Kidney tubule cell (primary cell): ENCODE data around the gene SEC14L1.

Experiments
- DNase-seq: peaks from one replicate; pipeline ENCODE4 v3.0.0-alpha.2; 2018; ENCODE audit warnings: low spot score

SEC14L1 gene

DNA sequence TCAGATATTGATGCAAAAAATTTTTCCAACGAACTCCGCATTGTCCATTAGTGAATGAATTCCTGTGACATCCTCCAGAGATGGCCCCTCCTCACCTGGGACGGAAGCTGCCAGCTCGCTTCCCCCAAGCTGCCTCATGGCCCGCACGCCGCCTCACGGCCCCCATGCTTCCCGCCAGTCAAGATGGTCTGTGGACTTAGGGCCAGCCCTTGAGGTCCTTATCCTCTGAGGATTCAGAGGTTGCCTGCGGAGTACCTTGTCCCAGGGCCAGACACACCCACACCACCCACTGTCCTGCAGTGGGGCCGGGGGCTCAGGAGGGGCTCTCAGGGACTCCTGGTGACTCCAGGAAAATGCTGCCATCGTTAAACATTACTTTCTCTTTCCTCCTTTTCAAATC lies 73.6 kb downstream of the SEC14L1 start:
- no peak for DNase-seq

DNA sequence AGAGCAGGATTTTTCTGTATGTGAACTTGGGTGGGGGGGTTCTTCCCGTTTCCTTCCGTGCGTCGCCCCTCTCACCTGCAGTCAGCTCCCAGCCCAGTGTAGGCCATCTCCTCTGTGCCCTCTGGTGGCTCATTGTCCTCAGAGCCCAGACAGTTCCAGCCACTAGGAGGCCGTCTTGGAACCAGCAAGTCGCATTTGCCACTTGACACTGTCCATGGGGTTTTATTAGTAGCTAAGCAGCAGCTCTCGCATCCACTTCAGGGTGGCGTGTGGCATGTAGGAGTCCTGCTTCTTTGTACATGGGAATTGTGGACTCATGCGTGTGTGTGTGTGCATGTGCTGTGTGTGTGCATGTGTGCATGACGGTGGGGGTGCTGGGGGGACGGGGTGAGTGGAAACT lies 74.0 kb downstream of the SEC14L1 start:
- DNase-seq: peak; percentile 41

DNA sequence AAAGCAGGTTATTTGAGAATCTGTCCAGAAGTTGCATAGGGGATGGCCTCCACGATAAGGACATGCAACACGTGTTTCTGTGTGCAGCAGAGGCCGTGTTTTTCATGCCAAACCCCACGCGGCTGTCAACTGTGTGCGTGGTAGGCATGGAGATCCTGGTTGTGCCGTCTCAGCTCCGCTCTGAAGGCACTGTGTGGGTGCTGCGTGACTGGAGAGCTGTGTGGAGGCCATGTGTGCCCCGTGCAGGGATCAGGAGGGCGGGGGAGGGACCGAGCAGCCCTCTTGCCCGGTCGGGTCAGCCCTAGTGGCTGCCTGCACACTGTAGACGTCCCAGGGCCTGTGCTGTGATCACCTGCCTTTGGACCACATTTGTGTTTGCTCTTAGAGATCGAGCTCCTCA lies 74.5 kb downstream of the SEC14L1 start:
- no peak for DNase-seq

DNA sequence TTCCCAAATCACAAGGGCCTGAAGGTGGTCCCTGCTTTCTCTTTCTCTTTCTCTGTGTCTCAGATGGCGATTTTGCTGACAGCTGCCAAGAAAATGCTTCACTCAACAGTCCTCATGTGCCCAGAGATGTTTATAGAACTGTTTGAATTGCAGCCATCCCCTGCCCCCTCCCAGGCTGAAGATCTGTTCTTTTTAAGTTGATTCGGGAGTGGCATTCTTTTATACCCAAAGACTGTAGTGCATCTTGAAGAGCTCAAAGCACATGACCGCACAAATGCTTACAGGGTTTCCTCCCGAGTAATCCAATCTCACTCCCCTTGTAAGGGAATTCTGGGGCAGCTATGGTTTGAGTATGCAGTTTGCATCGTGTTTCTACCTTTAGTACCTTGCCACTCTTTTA lies 75.7 kb downstream of the SEC14L1 start:
- DNase-seq: no peak

DNA sequence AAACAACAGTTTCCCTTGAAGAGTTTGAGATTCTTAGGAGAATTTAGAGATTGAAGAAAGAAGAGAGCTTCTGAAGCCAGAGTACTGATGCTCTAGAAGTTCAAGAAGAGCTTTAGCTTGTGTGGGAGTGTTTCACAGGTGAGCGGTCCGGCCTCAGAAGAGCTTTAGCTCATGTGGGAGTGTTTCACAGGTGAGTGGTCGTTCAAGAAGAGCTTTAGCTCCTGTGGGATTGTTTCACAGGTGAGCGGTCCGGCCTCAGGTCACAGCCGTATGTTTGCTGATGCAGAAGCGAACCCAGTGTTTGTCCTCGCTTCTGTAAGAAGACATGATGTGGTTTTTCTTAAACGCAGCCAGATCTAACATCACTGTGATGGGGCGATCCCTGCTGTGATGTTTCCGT lies 76.4 kb downstream of the SEC14L1 start:
- DNase-seq: no peak

DNA sequence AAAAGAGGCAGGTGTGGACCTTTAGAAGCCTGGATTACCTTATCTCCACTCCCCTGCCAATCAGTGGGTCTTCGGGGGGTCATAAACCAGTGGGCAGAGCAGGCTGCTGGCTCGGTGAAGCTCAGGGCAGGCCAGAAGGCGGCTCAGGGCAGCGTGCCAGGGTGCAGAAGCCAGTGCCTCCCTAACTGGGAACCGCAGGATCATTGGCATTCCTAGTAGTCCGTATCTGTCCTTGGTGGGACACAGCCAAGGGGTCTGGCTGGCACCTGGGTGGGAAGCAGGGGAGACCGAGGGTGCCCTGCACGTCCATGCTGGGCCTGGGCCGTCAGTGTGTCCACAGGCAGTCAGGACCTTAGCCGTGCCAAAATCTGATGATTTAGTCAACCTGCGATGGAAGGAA lies 76.8 kb downstream of the SEC14L1 start:
- no peak for DNase-seq

DNA sequence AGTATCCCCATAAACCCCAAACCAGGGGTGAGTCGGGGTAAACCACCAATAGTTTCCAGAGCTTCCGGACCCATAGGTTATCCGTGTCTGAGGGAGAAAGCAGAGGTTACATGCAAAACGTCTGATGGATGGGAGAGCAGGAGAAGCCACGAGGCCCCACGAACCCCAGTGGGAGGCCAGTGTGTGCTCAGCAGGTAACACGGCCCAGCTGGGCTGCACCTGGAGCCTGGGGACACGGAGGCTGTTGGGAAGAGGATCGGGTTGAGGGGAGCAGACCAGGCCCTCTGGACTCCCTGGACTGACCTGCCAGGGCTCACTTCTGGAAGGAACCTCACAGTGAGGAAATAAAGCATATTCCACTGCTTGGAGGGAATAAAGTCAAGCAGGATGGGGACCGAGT lies 78.1 kb downstream of the SEC14L1 start:
- no peak for DNase-seq

DNA sequence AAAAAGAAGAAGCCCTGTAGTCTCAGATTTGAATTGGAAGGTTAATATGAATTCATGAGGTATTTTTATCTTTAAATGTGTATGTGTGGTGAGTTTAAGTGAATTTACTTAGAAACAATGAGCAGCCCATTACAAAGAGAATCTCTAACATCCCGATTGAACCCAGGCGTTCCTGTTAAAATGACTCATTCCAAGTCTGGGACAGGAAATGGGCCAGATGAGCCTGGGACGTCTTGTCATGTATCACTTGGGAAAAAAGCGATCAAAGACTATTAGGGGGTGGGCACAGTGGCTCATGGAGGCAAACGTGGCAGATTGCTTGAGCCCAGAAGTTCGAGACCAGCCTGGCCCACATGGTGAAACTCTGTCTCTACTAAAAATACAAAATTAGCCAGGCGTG lies 81.6 kb downstream of the SEC14L1 start:
- DNase-seq: no peak

DNA sequence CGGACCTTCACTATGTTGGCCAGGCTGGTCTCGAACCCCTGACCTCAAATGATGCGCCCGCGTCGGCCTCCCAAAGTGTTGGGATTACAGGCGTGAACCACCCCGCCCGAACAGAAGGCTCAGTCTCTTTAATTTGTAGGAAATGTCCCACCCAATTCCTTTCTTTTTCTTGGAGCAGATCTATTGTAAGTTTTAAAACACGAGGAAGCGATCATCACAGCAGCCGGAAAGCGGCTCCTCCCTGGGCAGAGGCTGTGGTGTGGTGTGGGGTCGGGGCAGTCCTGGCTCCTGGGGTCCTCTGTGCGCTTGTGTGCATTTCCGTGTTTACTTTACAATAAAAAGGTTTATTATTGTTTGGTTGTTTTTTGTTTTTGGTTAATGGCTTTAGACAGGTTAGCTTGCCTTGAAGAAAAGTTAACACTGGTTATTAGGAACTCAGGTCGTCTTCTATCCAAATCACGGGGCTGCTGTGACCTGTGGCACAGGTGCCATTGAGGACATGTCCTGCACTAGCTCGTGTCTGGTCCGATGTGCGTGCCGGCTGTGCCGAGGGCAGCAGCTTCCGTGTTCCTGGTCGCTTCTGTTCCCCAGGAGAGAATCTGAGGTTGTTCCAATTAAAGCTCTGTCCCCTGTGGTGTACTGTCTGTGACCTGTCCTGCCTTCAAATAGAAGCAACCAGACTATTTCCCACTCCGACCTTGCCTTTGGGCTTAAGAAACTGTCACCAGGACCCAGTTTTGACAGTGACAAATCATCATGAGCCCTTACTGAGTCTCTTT lies 83.1 kb downstream of the SEC14L1 start:
- no peak for DNase-seq

DNA sequence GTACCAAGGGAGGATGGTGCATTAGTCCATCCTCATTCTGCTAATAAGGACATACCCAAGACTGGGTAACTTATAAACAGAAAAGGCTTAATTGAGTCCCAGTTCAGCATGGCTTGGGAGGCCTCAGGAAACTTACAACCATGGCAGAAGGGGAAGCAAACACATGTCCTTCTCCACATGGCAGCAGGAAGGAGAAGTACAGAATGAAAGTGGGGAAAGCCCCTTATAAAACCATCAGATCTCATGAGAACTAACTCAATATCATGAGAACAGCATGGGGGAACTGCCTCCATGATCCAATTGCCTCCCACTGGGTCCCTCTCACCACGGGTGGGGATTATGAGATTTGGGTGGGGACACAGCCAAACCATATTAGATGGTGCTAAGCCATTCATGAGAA lies 84.5 kb downstream of the SEC14L1 start:
- no peak for DNase-seq

DNA sequence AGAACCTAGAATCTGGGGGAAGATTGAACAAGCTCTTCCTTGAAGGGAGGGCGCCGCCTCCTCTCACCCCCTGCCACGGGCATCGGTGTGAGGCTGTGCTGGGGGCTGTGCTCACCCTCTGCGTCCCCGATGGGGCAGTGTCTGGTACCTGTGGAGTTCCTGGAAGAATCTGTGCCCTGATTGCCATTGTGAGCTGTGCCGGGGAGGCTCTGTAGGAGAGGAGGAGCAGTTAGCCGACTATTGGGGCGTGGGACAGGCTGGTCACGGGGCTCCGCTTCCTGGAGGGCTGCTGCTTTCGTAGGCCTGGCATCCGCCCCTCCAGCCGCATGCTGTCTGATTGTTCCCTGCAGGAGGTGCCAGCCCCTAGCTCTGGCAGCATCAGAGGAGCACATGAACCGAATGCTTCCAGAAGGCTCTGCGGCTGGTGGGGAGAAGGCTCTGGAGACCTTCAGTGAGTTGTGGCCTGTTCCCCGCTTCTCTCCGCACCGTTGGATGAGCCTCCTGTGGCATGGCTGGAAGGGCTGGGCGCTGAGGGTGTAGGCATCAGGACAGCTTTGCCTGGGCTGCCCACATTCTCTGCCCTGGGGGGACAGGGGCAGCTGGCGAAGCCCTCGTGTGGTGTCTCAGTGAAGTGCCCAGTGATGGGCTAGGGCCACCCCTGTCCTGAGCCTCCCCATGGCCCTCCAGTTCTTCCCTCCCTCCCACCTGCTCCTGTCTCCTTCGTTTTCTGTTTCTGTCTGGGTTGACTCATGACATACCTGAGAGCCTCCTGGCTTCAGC lies 86.9 kb downstream of the SEC14L1 start:
- DNase-seq: no peak

DNA sequence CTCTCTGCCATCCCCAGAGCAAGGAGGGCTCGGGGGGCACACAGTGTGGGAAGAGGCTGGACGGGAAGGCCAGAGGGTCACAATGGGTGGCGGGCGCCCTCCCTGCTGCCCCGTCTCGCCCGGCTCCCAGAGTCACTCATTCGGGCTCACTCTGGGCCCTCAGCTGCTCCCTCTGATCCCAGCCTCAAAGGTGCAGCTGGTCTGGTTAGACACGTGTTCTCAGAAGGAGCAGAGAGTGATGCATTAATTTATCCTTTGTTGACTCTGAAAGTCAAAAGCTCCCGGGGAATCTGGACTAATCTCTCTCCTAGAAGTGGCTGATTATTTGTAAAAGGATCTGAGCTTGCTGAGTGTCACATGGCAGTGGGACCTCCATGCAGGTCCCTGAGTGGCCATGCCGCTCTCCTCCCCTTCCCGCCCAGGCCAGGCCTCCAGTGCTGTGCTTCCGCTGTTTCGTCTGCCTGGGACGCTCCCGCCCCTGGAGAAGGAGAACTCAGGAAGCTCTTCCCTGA lies 87.5 kb downstream of the SEC14L1 start:
- DNase-seq: no peak

DNA sequence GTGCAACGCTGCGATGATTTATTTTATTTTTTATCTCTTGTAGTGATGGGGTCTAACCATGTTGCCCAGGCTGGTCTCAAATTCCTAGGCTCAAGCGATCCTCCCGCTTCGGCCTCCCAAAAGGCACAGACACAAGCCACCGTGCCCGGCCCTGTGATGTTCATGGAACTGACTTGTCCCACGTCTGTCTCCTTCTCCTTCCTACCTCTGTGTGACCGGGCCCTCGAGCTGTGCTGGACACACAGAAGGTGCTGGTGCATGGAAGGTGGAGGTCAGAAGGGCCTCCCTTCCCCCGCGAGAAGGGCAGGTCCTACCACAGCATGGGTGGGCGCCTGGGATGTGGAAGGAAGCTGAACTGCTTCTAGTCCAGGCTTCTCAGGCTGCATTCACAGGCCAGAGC lies 88.0 kb downstream of the SEC14L1 start:
- DNase-seq: no peak

DNA sequence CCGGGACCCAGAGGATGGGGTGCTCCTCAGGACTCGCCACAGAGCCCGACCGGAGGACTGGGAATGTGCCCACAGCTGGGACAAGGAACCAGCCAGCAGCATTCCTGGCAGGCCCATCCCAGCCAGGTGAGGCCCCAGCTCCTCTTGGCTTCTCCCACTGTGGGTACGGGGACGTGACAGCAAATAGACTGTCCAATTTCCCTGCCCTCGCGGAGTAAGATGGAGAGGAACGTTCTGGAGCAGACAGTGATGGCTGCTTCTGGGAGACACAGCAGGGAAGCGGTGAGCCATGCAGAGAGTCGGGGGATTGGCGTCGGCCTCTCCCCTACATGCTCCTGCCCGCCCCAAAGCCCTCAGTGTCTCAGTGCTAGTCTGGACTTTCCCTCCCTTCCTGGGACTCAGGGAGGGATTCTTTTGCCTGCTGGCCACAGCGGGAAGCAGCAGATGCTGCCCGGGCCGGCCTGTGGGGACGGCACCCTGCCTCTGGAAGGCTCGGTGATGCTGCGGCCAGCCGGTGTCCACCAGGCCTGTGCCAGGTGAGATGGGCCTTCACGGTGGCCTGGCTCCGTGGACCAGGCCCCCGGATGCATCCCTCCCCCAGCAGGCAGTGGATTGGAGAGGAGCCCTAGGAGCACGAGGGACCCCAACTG lies 89.1 kb downstream of the SEC14L1 start:
- no peak for DNase-seq

DNA sequence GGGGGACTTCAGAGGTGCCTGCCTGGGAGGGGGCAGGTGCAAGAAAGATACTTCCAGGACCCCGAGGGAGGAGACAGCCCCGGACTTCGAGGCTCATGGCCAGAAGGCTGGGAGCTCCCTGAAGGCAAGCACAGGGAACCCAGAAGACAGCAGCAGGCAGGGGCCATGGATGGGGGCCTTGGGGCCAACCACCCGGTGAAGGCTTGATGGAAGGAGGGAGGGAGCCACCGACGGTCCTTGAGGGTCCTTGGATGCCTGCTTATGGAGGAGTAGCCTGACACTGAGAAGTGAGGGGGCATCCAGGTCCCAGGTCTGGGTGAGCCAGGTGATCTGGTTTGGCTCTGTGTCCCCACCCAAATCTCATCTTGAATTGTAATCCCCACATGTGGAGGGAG lies 89.7 kb downstream of the SEC14L1 start:
- DNase-seq: no peak

DNA sequence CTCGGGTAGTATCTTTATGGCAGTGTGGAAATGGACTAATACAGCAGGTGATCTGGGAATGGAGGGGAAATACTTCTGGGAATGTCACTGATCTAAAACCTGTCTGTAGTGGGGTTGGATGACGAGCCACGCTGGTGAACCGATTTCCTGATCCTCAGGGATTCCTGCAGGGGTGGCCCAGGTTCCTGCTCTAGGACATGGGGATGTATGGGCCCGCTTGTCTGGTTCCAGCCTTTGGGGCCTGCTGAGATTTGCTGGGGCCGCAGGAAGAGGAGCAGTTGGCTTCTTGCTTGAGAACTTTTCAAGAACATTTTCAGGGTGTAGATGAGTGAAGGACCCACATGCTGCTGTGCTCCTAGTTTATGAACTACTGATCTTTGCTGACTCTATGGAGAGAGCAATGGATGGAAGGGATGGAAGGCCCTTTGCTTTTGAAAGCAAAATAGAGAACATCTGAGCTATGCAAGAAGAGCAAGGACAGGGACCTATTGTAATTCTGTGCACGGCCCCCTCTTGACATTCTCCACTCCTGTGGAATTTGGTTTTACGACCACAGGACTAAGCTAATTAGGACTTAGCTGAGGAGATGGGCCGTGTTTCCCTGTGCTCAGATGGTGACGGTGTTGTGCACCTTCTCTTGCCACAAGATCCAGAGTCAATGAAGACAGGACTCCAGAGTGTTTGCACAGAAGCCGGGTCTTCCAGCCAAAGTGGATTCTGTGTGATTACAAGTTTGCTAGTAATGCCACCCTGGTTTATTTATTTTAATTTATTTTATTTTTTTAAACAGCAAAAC lies 90.5 kb downstream of the SEC14L1 start:
- no peak for DNase-seq

DNA sequence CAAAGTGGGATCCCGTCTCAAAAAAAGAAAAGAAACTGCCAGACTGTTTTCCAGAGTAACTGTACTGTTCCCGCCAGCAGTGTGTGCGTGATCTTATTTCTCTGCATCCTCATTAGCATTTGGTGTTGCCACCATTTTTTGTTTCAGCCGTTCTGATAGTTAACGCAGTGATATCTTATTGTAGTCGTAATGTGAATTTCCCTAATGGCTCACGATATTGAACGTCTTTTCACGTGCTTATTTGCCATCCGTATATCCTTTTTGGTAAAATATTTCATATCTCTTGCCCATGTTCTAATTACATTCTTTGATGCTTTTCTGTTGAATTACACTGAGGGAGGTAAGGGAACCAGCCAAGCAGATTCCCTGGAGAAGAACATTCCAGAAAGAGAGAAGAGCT lies 92.4 kb downstream of the SEC14L1 start:
- DNase-seq: no peak

DNA sequence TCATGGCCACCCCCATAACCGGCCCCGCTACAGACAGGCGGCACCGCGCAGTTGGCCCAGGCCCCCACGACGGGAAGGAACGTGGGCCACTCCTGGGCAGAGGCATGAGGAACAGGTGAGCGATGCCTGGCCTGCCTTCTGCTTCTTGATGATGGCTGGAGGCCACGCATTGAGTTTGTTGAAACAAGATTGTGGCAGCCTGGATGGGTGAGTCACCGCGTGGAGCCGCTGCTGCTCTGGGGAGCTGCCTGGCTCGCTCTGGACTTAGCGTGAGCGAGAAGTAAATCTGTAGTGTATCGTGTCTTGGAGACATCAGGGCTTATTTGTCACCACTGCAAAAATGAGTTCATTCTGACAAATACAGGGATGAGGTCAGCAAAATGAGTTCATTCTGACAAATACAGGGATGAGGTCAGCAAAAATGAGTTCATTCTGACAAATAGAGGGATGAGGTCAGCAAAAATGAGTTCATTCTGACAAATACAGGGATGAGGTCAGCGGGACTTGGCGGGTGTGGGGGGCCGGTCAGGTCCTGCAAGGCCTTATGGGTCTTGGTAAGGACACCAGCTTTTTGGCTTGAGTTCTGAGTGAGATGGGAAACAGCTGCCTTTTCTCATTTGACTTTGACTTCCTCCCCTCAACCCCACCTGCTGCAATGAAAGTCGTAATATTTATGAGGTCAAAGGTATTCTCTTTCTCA lies 93.0 kb downstream of the SEC14L1 start:
- DNase-seq: peak; percentile 73

DNA sequence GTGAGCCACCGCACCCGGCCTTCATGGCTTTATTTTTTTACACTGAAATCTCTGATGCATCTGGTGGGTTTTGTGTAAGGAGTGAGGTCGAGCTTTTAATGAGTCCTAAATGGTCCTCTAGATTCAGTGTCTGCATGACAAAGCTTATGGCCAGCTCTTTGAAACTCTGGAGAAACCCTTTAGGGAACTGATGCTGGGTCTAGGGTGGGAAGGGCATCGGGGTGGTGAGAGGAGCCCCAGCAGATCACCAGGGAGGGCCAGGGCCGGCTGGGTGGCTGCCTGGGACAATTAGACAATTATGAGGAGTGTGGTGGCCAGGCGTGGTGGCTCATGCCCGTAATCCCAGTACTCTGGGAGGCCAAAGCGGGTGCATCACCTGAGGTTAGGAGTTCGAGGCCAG lies 93.9 kb downstream of the SEC14L1 start:
- no peak for DNase-seq

DNA sequence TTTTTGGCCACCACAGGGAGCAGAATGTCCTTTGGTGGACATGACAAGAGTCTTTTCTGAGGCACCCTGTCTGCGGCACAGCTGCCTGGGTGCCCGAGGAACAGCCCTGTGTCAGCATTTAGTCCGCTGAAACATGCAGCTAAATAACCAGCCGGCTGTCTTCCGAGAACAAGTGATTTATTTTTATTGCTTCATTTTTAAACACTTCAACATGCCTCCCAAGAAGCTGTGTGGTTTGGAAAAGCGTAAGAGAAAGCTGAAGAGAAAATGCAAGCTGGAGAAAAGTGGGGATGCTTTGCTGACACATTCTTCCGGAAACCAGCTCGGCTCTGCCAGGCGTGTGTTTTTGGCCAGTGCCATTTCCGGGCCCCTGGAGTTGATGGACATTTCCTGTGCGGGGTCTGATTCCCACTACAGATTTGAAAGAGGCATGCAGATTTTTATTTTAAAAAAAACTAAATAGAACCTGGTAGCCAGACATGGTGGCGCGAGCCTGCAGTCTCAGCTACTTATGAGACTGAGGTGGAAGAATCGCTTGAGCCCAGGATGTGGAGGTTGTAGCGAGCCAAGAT lies 94.7 kb downstream of the SEC14L1 start:
- DNase-seq: peak; percentile 50
